Neutrophil (primary cell): Measurements from ENCODE around the gene C1orf167.

Experiments
- H3K27ac ChIP-seq: fragments of 200-600 bp; sonication (generic); 2 replicates; pipeline ENCODE4 v1.5.1; 2016; ENCODE audit warnings: mild to moderate bottlenecking, moderate library complexity
- H3K27me3 ChIP-seq: fragments of 200-600 bp; sonication (generic); 2 replicates; pipeline ENCODE4 v1.6.0; 2016; ENCODE audit warnings: mild to moderate bottlenecking
- H3K36me3 ChIP-seq: fragments of 200-600 bp; sonication (generic); 2 replicates; pipeline ENCODE4 v1.5.1; 2017
- H3K4me1 ChIP-seq, 2 experiments: fragments of 200-600 bp in 1 of 2; sonication (generic) in 1 of 2; 1 replicate in 1 of 2; 2 replicates in 1 of 2; pipeline versions ENCODE4 v1.5.1 to v1.6.1; 2013 to 2016; ENCODE audit warnings: low read depth in 1 of 2, low read length in 1 of 2, mild to moderate bottlenecking in 1 of 2, moderate library complexity in 1 of 2; ENCODE audit not compliant: control insufficient read depth in 1 of 2, insufficient read depth in 1 of 2
- H3K4me3 ChIP-seq, 2 experiments: fragments of 200-600 bp in 1 of 2; sonication (generic) in 1 of 2; 1 replicate in 1 of 2; 2 replicates in 1 of 2; pipeline ENCODE4 v1.5.1; 2013 to 2016; ENCODE audit warnings: low read depth in 1 of 2, low read length in 1 of 2, mild to moderate bottlenecking in 1 of 2, moderate library complexity in 1 of 2
- H3K9me3 ChIP-seq: fragments of 200-600 bp; sonication (generic); 2 replicates; pipeline ENCODE4 v1.5.1; 2016
- TF ChIP-seq, protein P1 (sequence below): fragments of 200-600 bp; sonication (generic); IDR thresholded peaks from 2 replicates; pipeline ENCODE4 v1.5.1; 2016; ENCODE audit warnings: antibody characterized with exemption

Gene C1orf167

GRCh38 chr1:11778336-11778735 is 16.3 kb downstream of the C1orf167 start:
- TF ChIP-seq, protein P1, sequence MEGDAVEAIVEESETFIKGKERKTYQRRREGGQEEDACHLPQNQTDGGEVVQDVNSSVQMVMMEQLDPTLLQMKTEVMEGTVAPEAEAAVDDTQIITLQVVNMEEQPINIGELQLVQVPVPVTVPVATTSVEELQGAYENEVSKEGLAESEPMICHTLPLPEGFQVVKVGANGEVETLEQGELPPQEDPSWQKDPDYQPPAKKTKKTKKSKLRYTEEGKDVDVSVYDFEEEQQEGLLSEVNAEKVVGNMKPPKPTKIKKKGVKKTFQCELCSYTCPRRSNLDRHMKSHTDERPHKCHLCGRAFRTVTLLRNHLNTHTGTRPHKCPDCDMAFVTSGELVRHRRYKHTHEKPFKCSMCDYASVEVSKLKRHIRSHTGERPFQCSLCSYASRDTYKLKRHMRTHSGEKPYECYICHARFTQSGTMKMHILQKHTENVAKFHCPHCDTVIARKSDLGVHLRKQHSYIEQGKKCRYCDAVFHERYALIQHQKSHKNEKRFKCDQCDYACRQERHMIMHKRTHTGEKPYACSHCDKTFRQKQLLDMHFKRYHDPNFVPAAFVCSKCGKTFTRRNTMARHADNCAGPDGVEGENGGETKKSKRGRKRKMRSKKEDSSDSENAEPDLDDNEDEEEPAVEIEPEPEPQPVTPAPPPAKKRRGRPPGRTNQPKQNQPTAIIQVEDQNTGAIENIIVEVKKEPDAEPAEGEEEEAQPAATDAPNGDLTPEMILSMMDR = no peak
- Histone ChIP-seq H3K27me3 (no peaks in the 10 kb centered on the region), H3K27ac (no peak overlapping the region), H3K36me3 (no peaks in the 10 kb centered on the region), H3K9me3 (no peaks in the 10 kb centered on the region), H3K4me3 (no peak overlapping the region), H3K4me1 (no peaks in the 10 kb centered on the region)

DNA sequence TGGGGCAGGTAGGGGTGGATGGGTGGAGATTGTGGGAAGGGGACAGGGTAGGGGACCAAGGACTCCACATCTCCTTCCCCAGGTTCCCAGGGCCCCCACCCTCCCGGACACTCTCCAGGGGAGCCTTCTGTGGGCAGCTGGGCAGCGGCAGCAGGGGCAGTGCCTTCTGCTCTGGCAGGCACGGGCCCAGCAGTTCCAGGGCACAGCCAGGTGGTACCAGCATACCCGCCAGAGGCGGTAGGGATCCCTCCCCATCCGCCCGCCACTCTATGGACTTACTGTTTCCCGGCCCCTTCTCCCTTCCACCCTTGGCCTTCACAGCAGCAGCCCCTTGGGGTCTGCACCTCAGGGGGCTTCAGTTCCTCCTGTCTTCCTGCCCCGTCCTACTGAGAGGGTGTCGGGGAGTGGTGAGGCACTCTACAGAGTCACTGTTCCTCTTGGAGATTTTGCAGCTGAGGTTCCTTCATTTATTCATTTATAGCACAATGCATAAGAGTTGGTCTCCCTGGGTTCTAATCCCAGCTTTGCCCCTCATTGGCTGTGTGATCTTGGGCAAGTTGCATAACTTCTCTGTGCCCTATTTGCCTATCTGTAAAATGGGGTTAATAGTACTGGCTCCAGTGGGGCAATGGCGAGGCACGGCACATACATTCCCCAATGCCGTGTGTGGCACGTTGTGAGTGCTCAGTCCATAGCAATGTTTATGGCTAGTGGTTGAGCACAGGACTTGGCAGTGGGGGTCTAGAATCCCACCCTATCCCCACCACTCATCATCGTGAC is 17.0 kb downstream of the C1orf167 start:
- Histone ChIP-seq H3K27me3 (no peaks in the 10 kb centered on the region), H3K36me3 (no peaks in the 10 kb centered on the region), H3K27ac (no peak overlapping the region), H3K4me3 (no peak overlapping the region), H3K9me3 (no peaks in the 10 kb centered on the region), H3K4me1 (no peaks in the 10 kb centered on the region)
- TF ChIP-seq, protein P1 = no peak

DNA sequence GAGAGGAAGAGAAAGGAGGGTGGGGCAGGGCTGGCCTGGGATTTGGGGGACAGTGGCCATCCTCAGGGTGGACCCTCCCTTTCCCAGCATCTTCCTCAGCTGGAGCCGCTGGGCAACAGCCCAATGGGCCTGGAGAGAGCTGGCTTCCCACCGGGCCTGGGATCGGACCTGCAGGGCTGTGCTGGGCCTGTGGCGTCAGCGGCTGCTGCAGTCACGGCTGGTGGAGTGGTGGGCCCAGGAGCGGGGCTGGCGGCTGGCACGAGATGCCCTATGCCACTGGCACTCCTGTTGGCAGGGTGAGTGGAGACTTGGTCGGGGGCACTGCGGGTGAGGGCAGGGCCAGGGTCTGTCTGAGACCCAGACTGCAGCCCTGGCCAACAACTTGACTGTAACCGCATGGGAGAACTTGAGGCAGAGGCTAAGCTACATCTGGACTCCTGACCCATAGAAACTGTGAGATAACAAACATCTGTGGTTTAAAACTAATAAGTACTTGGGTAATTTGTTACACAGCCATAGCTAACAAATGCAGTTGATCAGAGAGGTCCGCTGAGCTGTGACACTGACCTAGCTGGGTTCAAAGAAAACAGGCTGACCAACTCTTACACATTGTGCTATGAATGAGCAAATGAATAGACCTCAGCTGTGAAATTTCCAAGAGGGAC is 17.9 kb downstream of the C1orf167 start:
- Histone ChIP-seq H3K4me1 (no peaks in the 10 kb centered on the region), H3K36me3 (no peaks in the 10 kb centered on the region), H3K27ac (no peak overlapping the region), H3K27me3 (peaks cover 7% of the 10 kb centered on the region), H3K4me3 (no peak overlapping the region), H3K9me3 (no peaks in the 10 kb centered on the region)
- TF ChIP-seq, protein P1 = no peak

- Histone ChIP-seq H3K9me3 (no peaks in the 10 kb centered on the region), H3K27me3 (peaks cover 14% of the 10 kb centered on the region)
- TF ChIP-seq, protein P1 = no peak
Observed at GRCh38 chr1:11780380-11781147, 18.6 kb downstream of the C1orf167 start.

GRCh38 chr1:11781297-11781696 is 19.3 kb downstream of the C1orf167 start:
- Histone ChIP-seq H3K4me1 (no peaks in the 10 kb centered on the region), H3K4me3 (no peak overlapping the region), H3K9me3 (no peaks in the 10 kb centered on the region), H3K36me3 (no peaks in the 10 kb centered on the region), H3K27me3 (peaks cover 17% of the 10 kb centered on the region), H3K27ac (no peak overlapping the region)
- TF ChIP-seq, protein P1 = no peak

More at GRCh38 chr1:11780380-11781147, 18.6 kb downstream of the C1orf167 start:
- no peaks in the 10 kb centered on the region for H3K36me3 ChIP-seq
- no peak overlapping the region for H3K4me3 ChIP-seq
- H3K27ac ChIP-seq = no peak overlapping the region
- no peaks in the 10 kb centered on the region for H3K4me1 ChIP-seq
